ENCODE results near the gene LUZP4.

LUZP4 gene

DNA sequence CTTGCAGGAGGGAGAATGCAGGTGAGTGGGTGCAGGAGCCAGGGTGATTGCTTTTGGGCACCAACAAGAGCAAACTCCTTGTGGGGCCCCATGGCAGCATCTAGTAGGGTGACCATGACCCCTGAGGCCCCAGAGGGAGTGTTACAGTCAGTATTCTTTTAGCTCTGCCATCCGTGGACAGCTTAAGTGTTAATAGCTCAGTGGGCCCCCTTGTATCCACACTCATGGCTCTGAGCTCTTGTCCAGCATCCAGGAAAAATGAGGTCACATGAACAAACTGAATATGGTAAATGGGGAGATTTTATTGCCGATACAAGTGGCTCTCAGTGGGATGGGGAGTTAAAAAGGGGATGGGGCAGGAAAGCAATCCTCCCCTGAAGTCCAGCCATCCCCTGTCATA is 28.4 kb upstream of the LUZP4 start:
- DNase-seq (ENCODE audit: low read depth) = no peak
- TF ChIP-seq, protein P1, sequence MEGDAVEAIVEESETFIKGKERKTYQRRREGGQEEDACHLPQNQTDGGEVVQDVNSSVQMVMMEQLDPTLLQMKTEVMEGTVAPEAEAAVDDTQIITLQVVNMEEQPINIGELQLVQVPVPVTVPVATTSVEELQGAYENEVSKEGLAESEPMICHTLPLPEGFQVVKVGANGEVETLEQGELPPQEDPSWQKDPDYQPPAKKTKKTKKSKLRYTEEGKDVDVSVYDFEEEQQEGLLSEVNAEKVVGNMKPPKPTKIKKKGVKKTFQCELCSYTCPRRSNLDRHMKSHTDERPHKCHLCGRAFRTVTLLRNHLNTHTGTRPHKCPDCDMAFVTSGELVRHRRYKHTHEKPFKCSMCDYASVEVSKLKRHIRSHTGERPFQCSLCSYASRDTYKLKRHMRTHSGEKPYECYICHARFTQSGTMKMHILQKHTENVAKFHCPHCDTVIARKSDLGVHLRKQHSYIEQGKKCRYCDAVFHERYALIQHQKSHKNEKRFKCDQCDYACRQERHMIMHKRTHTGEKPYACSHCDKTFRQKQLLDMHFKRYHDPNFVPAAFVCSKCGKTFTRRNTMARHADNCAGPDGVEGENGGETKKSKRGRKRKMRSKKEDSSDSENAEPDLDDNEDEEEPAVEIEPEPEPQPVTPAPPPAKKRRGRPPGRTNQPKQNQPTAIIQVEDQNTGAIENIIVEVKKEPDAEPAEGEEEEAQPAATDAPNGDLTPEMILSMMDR (IDR thresholded peaks at IDR 0.05; ENCODE audit: low read depth, low read length) = no peak
- TF ChIP-seq POLR2A (IDR thresholded peaks at IDR 0.05; ENCODE audit: extremely low read depth, insufficient read length) (no peak), MYC (IDR thresholded peaks at IDR 0.05; ENCODE audit: low read depth, low read length) (no peak)
- TF ChIP-seq, protein P2, sequence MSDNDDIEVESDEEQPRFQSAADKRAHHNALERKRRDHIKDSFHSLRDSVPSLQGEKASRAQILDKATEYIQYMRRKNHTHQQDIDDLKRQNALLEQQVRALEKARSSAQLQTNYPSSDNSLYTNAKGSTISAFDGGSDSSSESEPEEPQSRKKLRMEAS (IDR thresholded peaks at IDR 0.05; ENCODE audit: low read depth, low read length) = no peak
- H3K4me3 ChIP-seq (ENCODE audit: low read depth, low read length) = no peak overlapping the region

DNA sequence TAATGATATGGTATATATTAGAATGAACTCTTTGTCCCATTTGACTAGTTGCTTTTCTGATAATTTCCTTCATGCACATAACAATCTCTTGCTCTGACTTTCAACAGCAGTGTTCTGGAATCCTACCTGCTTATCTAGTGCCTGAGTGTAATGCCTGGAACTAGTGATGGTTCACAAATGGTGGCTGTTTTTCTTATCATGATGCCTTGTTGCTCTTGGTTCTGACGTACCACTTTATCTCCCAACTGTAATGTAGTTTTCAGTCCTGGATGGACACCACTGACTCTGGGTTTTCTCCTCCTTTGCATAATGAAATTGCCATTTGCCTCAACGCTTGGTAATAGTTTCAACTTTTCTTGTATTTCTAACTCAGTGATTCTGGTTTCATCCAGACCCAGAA is 25.5 kb upstream of the LUZP4 start:
- DNase-seq (ENCODE audit: low read depth) = no peak
- TF ChIP-seq, protein P2 (IDR thresholded peaks at IDR 0.05; ENCODE audit: low read depth, low read length) = no peak
- TF ChIP-seq MYC (IDR thresholded peaks at IDR 0.05; ENCODE audit: low read depth, low read length) = no peak
- no peak for TF ChIP-seq POLR2A (IDR thresholded peaks at IDR 0.05; ENCODE audit: extremely low read depth, insufficient read length)
- TF ChIP-seq, protein P1 (IDR thresholded peaks at IDR 0.05; ENCODE audit: low read depth, low read length) = no peak
- H3K4me3 ChIP-seq (ENCODE audit: low read depth, low read length) = no peak overlapping the region

DNA sequence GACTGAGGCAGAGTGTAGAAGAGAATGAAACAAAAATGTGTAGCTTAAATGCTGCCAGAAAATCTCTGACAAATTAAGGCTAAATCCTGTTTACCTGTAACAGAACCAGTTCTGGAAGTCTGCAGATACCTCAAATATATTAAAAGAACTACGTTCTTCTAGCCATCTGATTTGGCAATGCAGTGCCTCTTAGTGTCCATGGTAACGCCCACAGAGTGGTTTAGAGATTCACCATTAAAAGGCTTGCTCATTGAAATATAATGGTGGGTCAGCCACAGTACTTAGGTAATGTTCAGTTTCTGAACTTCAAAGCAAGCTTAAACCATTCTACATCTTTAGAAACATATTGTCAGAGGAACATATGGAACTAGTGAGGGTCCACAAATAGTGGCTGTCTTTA is 23.2 kb upstream of the LUZP4 start:
- TF ChIP-seq, protein P1 (IDR thresholded peaks at IDR 0.05; ENCODE audit: low read depth, low read length) = no peak
- TF ChIP-seq, protein P2 (IDR thresholded peaks at IDR 0.05; ENCODE audit: low read depth, low read length) = no peak
- no peak for TF ChIP-seq POLR2A (IDR thresholded peaks at IDR 0.05; ENCODE audit: extremely low read depth, insufficient read length)
- no peak for TF ChIP-seq MYC (IDR thresholded peaks at IDR 0.05; ENCODE audit: low read depth, low read length)
- peak; percentile 1 for DNase-seq (ENCODE audit: low read depth)

DNA sequence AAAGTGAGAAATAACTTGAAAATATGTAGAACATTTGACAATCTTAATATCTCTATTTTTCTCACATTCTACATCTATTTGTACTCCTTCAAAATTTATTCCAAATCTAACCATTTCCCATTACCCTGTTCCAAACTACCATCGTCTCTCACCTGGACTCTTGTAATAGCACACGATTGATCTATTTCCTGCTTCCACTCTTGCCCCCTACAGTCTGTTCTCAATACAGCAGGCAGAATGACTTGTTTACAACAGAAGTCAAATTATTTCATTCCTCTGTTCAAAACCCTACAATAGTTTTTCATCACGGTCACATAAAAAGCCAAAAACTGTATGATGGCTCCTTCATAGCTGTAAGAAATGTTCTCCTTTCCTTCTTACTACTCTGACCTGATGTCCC is 21.1 kb upstream of the LUZP4 start:
- TF ChIP-seq POLR2A (IDR thresholded peaks at IDR 0.05; ENCODE audit: extremely low read depth, insufficient read length) = no peak
- TF ChIP-seq, protein P1 (IDR thresholded peaks at IDR 0.05; ENCODE audit: low read depth, low read length) = peak; percentile 16

More for the DNA sequence above, 23.2 kb upstream of the LUZP4 start:
- no peak overlapping the region for H3K4me3 ChIP-seq (ENCODE audit: low read depth, low read length)

DNA sequence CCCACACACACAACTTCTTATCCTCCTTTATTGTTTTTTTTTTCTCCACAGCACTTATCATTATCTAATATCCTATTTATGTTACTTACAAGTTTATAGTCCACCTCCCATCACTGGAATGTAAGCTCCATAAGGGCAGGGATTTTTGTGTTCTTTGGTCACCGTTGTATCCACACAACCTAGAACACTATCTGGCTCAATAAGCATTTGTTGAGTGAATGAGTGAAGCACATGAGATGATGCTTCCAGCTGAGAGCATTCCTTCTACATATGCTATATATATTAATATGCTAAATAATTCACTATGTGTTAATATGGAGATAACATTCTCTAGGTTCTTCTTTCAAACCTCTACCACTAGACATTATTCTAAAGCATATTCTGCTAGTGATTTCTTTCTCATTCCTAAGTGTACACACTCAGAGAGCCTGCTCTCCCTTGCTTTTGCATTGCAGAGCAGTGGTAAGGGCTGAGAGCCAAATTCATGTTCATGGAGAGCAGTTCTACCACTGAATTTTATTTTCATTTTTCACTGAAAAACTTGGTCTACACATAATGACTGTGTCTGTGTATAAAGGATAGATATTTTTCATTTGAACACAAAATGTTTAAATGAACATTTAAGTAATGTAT is 20.3 kb upstream of the LUZP4 start:
- DNase-seq (ENCODE audit: low read depth) = no peak
- H3K4me3 ChIP-seq (ENCODE audit: low read depth, low read length) = no peak overlapping the region
- TF ChIP-seq MYC (IDR thresholded peaks at IDR 0.05; ENCODE audit: low read depth, low read length) = no peak
- TF ChIP-seq, protein P2 (IDR thresholded peaks at IDR 0.05; ENCODE audit: low read depth, low read length) = no peak
- no peak for TF ChIP-seq POLR2A (IDR thresholded peaks at IDR 0.05; ENCODE audit: extremely low read depth, insufficient read length)
- TF ChIP-seq, protein P1 (IDR thresholded peaks at IDR 0.05; ENCODE audit: low read depth, low read length) = no peak

More for the DNA sequence above, 21.1 kb upstream of the LUZP4 start:
- peak; percentile 4 for DNase-seq (ENCODE audit: low read depth)
- no peak overlapping the region for H3K4me3 ChIP-seq (ENCODE audit: low read depth, low read length)

DNA sequence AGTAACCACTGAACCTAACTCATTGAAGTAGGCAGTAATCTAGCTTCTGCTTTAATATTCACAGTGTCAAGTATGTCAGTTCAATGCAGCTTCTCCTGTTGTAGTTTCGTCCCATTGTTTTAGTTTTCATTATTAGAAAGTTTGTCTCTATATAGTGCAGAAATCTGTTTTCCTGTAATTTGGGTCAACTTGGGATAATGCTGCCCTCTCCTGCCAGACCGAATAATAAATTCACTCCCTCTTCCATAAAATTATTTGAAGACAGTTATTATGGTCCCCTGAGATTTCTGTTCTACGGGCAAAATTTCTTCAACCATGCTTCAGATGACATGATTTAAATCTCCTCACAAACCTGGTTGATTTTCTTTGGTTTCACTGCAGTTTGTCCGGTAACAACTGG is 4.6 kb upstream of the LUZP4 start:
- no peak overlapping the region for H3K4me3 ChIP-seq (ENCODE audit: low read depth, low read length)
- TF ChIP-seq POLR2A (IDR thresholded peaks at IDR 0.05; ENCODE audit: extremely low read depth, insufficient read length) (no peak), MYC (IDR thresholded peaks at IDR 0.05; ENCODE audit: low read depth, low read length) (no peak)
- TF ChIP-seq, protein P2 (IDR thresholded peaks at IDR 0.05; ENCODE audit: low read depth, low read length) = no peak
- TF ChIP-seq, protein P1 (IDR thresholded peaks at IDR 0.05; ENCODE audit: low read depth, low read length) = no peak
- no peak for DNase-seq (ENCODE audit: low read depth)

All from NB4 (cell line).